NCI-H2081 (cell line): ENCODE results near the gene GALNT10.

ENCODE experiments used
- DNase-seq, 2 experiments: peaks; one replicate each; lab custom pipeline; 2025; lab: John Stamatoyannopoulos, UW

GALNT10 gene

DNA sequence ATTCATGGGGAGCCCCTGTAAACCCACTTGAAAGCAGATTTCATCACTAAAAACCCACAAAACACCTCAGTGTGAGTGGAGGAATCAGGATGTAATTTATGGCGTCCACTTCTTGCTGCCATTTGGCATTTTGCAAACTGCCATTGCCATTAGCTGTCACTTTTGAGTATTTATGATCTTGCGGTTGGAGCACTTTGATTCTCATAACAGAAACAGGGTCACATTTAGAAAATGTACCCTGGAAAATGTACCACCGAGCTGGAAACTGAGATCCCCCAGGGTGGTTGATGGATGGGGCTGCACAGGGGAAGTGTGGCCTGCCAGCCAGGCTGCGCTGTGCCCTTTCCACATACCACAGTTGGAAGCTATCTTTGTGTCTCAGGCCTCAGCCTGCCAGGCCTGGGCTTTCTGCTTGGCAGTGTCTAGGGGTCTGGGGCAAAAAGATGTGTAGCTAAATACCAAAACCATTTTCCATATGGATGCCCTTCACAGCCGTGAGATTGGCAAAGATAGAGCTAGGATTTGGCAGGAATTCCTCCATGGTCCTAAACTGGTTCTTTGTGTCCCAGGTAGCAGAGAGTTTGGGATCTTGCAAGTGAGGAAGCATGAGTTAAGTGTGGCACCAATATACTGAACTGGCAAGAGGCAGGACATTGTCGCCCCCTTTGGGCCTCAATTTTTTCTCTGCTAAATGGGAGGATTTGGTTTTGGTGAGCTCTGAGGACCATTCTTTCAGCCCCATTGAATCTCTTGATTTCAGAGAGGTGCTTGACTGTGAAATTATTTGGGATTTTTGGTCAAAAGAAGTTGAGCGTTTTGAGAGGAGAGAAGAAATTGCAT lies 46.2 kb downstream of the GALNT10 start:
- no peak for DNase-seq

DNA sequence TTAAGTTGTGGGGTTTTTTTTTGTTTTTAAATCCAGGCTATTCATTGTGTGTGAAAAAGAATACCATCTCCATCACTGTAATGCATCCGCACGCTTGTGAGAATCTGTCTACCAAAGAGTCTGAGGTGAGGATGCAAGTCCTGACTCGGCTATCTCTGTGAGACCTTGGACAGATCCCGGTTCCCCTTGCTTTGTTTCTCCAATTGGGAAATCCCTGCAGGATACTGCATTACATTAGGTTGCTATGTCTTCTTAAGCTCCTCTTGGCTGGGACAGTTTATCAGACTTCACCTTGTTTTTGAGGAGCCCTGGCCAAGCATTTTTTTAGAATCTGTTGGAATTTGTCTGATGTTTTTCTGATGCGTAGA lies 46.8 kb downstream of the GALNT10 start:
- no peak for DNase-seq

- DNase-seq, result no peak
Observed at GRCh38 chr5:154237946-154238345, 47.4 kb downstream of the GALNT10 start.

DNA sequence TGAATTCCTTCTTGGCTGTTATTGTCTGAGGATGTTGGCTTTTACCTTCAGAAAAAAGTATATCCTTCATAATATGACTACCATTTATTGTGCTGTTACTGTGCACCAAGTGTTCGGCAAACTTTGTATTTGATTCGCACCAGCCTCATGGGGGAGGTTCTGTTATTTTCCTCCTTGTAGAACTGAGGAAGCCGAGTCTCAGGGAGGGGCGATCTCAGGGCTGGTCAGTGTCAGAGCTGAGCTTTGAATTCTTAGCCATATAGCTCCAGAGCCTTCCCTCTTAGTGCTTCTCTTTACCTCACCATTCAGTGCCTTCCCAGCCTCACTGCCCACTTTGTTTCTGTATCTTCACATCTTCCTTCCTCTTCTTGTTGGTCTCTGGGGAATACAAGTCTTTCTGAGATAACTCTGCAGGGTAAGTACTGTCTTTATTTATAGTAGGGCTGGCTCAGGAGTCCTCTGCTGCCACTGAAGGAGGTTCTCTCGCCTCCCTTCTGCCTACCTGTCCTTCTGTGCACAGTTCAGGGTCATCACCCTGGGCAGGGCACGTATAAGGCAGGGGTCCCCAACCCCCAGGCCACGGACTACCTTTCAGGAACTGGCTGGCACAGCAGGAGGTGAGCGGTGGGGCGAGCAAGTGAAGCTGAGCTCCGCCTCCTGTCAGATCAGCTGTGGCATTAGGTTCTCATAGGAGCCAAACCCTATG lies 48.4 kb downstream of the GALNT10 start:
- DNase-seq, result no peak

DNA sequence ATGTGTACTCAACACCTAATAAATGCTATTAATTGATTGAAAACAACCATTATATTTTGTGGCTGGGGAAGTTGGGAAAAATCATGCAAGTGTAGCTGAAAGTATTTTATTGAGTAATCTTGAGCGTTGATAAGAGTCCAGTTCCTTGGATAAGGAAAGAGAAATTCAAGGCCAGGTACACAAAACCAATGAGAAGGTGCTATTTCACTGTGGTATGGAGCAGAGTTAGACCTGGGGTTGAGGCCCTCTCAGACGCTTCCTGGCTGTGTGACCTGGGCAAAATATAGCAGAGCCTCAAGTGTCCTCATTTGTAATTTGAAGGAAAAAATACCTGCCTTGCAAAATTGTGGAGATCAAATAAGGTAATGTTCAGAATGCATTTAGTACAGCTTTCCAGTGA lies 50.1 kb downstream of the GALNT10 start:
- no peak for DNase-seq

GRCh38 chr5:154241021-154241420 lies 50.5 kb downstream of the GALNT10 start:
- no peak for DNase-seq

- no peak for DNase-seq
Observed at GRCh38 chr5:154242442-154242841, 51.9 kb downstream of the GALNT10 start.

DNA sequence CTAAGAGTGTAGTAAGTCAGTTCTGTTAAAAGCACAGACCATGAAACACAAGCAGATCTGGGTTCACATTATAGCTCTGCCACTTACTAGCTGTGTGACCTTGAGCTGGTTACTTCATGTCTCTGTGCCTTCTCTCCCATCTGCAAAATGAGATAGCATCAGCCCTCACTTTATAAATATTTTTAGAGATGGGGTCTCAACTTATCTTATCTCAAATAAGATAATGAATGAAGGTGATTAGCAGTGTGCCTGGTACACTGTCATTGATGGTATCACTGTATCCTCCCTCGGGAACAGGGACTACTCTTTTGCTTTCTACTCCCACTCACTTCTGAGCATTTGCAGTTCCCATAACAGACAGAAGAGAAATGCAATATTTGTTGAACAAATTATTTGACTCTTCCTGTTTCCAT lies 52.4 kb downstream of the GALNT10 start:
- DNase-seq, result no peak

DNA sequence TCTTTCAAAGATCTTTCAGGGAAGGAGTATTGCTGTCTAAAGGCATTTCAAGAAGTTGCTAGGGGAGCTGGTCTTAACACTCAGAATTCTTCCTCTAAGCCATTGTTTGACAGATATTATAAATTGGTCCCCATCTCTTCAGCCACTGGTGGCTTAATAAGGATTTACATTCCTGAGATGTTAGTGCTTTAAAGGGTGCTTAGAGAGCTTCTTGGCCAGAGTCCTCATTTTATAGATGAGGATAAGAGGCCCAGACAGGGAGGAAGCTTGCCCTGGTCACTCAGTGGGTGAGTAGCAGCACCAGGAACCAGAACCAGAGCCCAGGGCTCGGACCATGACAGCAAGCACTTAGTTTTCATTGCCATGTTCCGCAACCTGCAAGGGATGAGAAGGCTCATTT lies 53.2 kb downstream of the GALNT10 start:
- no peak for DNase-seq

DNA sequence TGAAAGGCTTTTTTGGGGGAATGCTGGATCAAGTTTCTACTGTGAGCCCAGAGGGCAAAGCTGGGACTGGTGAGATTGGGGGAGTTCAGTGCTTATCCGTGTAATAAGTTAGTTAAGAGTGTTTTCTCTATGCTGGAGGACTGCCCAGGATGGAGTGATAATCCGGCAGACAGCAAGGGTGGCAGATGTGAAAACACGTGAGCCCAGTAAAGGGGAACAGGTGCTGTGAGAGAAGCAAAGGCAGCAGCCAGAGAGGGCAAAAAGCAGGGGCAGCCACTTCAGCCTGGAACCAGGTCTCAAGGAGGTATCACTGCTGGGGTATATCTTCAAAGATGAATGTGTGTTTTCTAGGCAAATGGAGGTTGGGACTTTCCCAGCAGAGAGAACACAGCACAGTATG lies 53.9 kb downstream of the GALNT10 start:
- no peak for DNase-seq

DNA sequence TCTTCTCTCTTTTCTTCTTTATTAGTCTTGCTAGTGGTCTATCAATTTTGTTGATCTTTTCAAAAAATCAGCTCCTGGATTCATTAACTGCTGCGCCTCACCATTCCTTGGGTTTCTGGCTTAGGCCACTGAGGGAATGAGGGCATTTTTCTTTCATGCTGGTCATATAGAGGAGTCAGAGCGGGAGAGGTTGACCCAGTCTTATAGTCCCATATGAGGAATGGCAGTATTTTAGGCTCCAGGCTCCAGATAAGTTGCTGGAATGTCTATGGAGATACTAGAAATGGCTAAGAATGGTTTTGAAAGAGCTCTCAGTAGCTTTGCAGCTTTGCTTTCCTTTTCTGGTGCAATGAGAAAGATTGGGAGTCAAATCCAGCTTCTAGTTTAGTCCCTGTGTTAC lies 58.2 kb downstream of the GALNT10 start:
- DNase-seq, result no peak

- no peak for DNase-seq
Observed at GRCh38 chr5:154249826-154250225, 59.3 kb downstream of the GALNT10 start.

- DNase-seq, result no peak
Observed at GRCh38 chr5:154251529-154251928, 61.0 kb downstream of the GALNT10 start.

GRCh38 chr5:154253807-154254206 lies 63.3 kb downstream of the GALNT10 start:
- DNase-seq, result no peak

GRCh38 chr5:154254896-154255295 lies 64.4 kb downstream of the GALNT10 start:
- DNase-seq, result no peak

GRCh38 chr5:154257046-154257445 lies 66.5 kb downstream of the GALNT10 start:
- DNase-seq, result no peak

DNA sequence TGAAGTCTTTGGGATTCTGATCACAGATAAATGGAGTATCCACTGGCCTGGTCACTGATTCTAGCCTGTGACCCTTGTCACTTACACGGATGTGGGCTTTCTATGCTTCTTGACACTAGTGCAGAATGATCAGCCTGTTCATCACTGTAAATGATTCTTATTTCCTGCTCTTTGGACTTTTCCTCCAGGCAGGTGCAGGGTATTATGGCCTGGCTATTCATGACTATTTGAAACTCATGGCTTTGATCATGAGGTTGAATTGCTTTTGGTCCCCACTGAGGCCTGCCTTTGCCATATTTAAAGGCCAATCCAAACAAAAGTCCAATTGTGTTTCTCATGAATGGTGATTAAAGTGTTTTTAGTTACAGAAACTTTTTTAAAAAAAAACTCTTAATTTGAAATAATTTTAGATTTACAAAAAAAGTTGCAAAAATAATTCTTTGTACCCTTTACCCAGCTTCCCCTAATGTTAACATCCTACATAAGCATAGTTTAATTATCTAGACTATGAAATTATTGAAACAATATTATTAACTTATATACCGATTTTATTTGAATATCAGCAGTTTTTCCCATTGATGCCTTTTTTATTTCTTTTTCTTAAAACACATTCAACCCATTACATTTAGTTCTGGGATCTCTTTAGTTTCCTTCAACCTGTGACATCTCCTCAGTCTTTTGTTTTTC lies 68.1 kb downstream of the GALNT10 start:
- no peak for DNase-seq

DNA sequence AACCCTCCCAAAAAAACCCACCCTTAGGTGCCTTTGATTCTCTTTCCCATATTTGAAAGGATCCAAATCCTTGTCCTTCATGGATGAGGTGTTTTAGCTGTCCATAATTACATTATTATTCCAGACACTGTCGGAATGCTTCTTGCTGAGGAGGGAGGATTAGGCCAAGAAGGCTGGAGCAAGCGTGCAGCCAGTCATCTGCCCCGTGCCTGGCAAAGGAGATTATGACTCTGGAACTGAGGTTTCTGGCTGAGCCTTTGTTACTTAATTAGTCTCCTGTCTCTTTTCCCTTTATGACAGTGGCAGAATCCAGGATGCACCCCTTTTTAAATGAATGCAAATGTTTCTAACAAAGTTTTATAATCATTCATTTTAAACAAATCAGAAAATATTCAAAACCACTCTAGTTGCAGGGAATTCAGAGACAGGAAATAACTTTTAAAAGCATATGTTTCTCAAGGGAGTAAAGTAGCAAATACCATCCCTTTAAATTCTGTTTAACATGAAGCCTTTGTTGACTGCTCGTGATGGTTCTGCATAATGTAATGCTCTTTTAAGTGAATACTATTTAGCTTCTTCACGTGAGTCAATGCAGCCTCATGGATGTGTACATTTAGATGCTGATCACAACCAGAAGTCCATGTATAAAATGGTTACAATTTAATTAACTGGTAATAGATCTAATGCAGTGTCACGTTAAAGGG lies 69.8 kb downstream of the GALNT10 start:
- DNase-seq, result no peak

DNA sequence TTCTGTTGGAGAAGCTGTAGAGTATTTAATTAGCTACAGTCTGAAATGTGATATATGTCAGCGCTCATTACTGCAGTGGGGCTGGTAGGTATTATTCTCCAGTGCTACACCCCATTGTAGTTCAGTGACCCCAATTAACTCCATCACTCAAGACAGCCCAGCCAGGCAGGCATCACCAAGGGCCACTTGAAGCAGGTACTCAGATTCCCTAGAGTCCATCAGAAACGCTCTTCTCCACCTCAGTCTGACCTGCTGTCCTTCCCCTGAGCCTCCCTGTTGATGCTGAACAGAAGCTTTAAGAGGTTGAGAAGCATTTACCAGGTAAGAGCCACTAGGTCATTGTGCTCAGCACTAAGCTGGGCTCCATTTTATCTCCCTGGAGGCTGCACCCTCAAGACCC lies 71.8 kb downstream of the GALNT10 start:
- DNase-seq, result no peak

DNA sequence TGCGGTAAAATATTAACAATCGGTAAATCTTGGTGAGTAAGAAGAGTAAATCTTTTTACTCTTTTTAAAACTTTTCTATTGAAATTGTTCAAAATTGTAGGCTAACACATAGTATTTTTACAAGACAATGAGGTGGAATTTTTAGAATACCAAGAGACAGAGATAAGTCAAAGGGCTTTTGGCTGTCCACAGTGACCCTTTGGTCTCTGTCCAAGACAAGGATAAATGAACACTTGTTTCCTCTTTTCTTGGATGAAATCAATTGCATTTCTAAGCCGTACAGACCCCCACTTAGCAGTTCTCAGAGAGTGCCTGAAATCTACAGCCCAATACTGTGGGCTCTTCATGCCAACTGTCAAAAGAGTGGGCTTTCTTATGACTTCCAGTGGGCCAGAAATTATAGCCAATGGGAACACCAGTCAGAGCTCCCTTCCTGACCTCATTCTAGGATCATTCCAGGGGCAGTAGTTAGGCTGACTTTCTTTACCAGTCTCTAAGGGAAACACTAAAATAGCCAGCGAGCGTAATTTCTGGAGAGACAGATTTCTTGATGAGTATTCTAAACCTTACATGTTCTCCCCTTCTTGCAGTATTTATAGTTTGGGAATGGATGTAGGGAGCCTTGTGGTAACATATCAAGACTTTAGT lies 74.1 kb downstream of the GALNT10 start:
- no peak for DNase-seq

DNA sequence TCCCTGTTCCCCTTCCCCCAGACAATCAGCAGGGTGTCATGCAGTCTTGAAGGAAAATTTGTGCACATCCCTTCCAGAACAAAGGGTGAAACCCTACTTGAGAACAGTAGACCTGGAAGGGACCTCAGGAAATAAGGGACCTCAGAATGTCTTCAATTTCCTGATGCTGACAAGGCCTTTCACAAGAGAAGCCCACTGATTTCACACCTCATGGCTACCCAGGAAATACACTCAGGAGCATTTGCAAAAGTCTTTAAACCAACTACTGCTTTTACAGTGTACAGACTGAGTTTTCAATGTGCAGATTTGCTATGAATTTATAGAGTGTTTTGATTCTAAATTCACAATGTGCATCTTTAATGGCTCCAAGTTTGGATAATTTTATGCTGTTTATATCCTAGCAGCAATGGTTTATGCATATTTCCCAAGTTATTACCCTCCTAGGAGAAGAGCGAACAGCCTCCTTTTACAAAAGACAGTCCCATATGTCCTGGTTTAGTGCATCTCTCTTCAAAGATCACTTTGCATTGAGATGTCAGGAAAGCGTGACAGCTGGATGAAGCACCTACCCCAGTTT lies 74.8 kb downstream of the GALNT10 start:
- DNase-seq, result no peak

DNA sequence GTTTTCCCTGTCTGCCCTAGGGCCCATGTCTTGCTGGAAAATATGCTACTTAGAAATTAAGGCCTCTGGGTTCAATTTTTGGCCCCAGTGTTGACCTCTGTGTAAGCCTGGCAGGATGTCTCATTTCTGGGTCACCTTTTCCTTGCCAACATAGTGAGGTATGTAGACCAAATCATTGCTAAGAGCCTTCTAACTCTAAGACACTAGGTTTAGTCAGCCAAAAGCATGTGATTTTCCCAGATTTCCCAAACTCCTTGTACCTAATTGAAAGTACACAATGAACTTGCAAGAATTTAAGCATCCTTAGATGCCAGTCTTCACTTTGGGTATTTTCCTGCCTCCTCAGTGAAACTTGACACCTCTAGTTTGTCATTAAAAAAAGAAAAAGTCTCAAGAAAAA lies 77.0 kb downstream of the GALNT10 start:
- no peak for DNase-seq
